ENCODE measurements around the gene APP. TPM values are rescaled to one million over a fixed set of nuclear protein-coding genes. Genes with fewer than 3 reads are reported as not detected.
A peak's percentile ranks its signal among the peaks of the same experiment; 100 is the strongest.

Gene APP
- total and polyA plus RNA-seq, 4 experiments from 2014 or later = 4.9 to 57.9 (median 34.2) TPM

- no peak overlapping the region for H3K4me3 ChIP-seq (ENCODE audit: low read length in 2 of 2)
- Mint-ChIP-seq H3K27ac (no peak overlapping the region), H3K4me3 (no peak overlapping the region), H3K27me3 (no peaks in the 10 kb centered on the region), H3K9me3 (no peaks in the 10 kb centered on the region), H3K36me3 (peaks cover 7 to 22% of the 10 kb centered on the region in 2 donors), H3K4me1 (no peaks in the 10 kb centered on the region)
- intact Hi-C loops (cut with micrococcal nuclease) = no loop called here
- no peak overlapping the region for H3K27ac ChIP-seq (ENCODE audit: low read depth, low read length)
- ChIA-PET CTCF (ENCODE audit: partially characterized antibody) (interaction anchor here (0.9 to 2.7 kb wide), 2 partner anchors 9 to 22 kb away, joined by 3 to 12 read pairs; no protein-coding TSS in a partner anchor), POLR2A (ENCODE audit: partially characterized antibody) (no interaction called here)
- H3K27me3 ChIP-seq (ENCODE audit: insufficient read depth, low read length) = no peaks in the 10 kb centered on the region
- H3K36me3 ChIP-seq (ENCODE audit: insufficient read depth, low read length) = no peaks in the 10 kb centered on the region
- no peaks in the 10 kb centered on the region for H3K4me1 ChIP-seq (ENCODE audit: insufficient read depth, low read length)
- no peaks in the 10 kb centered on the region for H3K9me3 ChIP-seq (ENCODE audit: control insufficient read depth in 1 of 2, low read length in 2 of 2)
- no peak for DNase-seq
These were observed 283.4 kb downstream of the APP start for GRCh38 chr21:25887166-25887565.

- POLR2A ChIA-PET (ENCODE audit: partially characterized antibody) = no interaction called here
These were observed 284.7 kb downstream of the APP start for GRCh38 chr21:25885880-25886279.

GRCh38 chr21:25885405-25885804, 285.2 kb downstream of the APP start:
- intact Hi-C loops (cut with micrococcal nuclease) = no loop called here
- no peak for DNase-seq
- ChIA-PET POLR2A (ENCODE audit: partially characterized antibody) (no interaction called here), CTCF (ENCODE audit: partially characterized antibody) (interaction anchor here (1.8 to 2.7 kb wide), 2 partner anchors 10 to 283 kb away, joined by 4 to 12 read pairs; no protein-coding TSS in a partner anchor)
- peak overlapping the region in 1 of 7 donors; percentile 3 for H3K27ac Mint-ChIP-seq
- H3K9me3 ChIP-seq (ENCODE audit: control insufficient read depth in 1 of 2, low read length in 2 of 2) = no peaks in the 10 kb centered on the region
- no peaks in the 10 kb centered on the region for H3K4me1 Mint-ChIP-seq
- H3K27me3 ChIP-seq (ENCODE audit: insufficient read depth, low read length) = no peaks in the 10 kb centered on the region
- H3K36me3 ChIP-seq (ENCODE audit: insufficient read depth, low read length) = no peaks in the 10 kb centered on the region
- no peaks in the 10 kb centered on the region for H3K4me1 ChIP-seq (ENCODE audit: insufficient read depth, low read length)
- no peak overlapping the region for H3K4me3 Mint-ChIP-seq
- H3K36me3 Mint-ChIP-seq = peaks cover 8 to 11% of the 10 kb centered on the region in 2 donors
- no peaks in the 10 kb centered on the region for H3K9me3 Mint-ChIP-seq
- H3K27me3 Mint-ChIP-seq = no peaks in the 10 kb centered on the region
- H3K4me3 ChIP-seq (ENCODE audit: low read length in 2 of 2) = no peak overlapping the region
- H3K27ac ChIP-seq (ENCODE audit: low read depth, low read length) = no peak overlapping the region

More at GRCh38 chr21:25885880-25886279, 284.7 kb downstream of the APP start:
- Histone ChIP-seq H3K4me3 (ENCODE audit: low read length in 2 of 2) (no peak overlapping the region), H3K36me3 (ENCODE audit: insufficient read depth, low read length) (no peaks in the 10 kb centered on the region), H3K27ac (ENCODE audit: low read depth, low read length) (no peak overlapping the region), H3K27me3 (ENCODE audit: insufficient read depth, low read length) (no peaks in the 10 kb centered on the region), H3K4me1 (ENCODE audit: insufficient read depth, low read length) (no peaks in the 10 kb centered on the region), H3K9me3 (ENCODE audit: control insufficient read depth in 1 of 2, low read length in 2 of 2) (no peaks in the 10 kb centered on the region)
- no peak overlapping the region for H3K4me3 Mint-ChIP-seq
- no peaks in the 10 kb centered on the region for H3K4me1 Mint-ChIP-seq
- H3K9me3 Mint-ChIP-seq = no peaks in the 10 kb centered on the region
- CTCF ChIA-PET (ENCODE audit: partially characterized antibody) = interaction anchor here (2.7 kb wide), 1 partner anchor 10 kb away, joined by 12 read pairs; no protein-coding TSS in a partner anchor
- no peak for DNase-seq
- peaks cover 7 to 13% of the 10 kb centered on the region in 2 donors for H3K36me3 Mint-ChIP-seq
- H3K27me3 Mint-ChIP-seq = no peaks in the 10 kb centered on the region
- peak overlapping the region in 1 of 7 donors; percentile 3 for H3K27ac Mint-ChIP-seq
- intact Hi-C loops (cut with micrococcal nuclease) = no loop called here

- no peaks in the 10 kb centered on the region for H3K9me3 ChIP-seq (ENCODE audit: control insufficient read depth in 1 of 2, low read length in 2 of 2)
- Mint-ChIP-seq H3K9me3 (no peaks in the 10 kb centered on the region), H3K4me1 (no peaks in the 10 kb centered on the region), H3K4me3 (no peak overlapping the region), H3K27me3 (no peaks in the 10 kb centered on the region), H3K27ac (no peak overlapping the region), H3K36me3 (peaks cover 8 to 11% of the 10 kb centered on the region in 2 donors)
- no peaks in the 10 kb centered on the region for H3K36me3 ChIP-seq (ENCODE audit: insufficient read depth, low read length)
- no peak overlapping the region for H3K4me3 ChIP-seq (ENCODE audit: low read length in 2 of 2)
- H3K27ac ChIP-seq (ENCODE audit: low read depth, low read length) = no peak overlapping the region
- H3K4me1 ChIP-seq (ENCODE audit: insufficient read depth, low read length) = no peaks in the 10 kb centered on the region
- ChIA-PET POLR2A (ENCODE audit: partially characterized antibody) (no interaction called here), CTCF (ENCODE audit: partially characterized antibody) (interaction anchor here (1.3 to 2.7 kb wide), 6 partner anchors 9 to 286 kb away, joined by 3 to 12 read pairs (median 5); partner anchors contain the start of gene APP)
- intact Hi-C loops (cut with micrococcal nuclease) = no loop called here
- no peaks in the 10 kb centered on the region for H3K27me3 ChIP-seq (ENCODE audit: insufficient read depth, low read length)
- DNase-seq = no peak
These were observed 286.3 kb downstream of the APP start for GRCh38 chr21:25884311-25884710.

GRCh38 chr21:25881524-25882376, 288.8 kb downstream of the APP start:
- no peaks in the 10 kb centered on the region for H3K27me3 ChIP-seq (ENCODE audit: insufficient read depth, low read length)
- no peak overlapping the region for H3K4me3 ChIP-seq (ENCODE audit: low read length in 2 of 2)
- DNase-seq = peak; percentile 42 to 56 (median 48)
- no peaks in the 10 kb centered on the region for H3K36me3 ChIP-seq (ENCODE audit: insufficient read depth, low read length)
- Mint-ChIP-seq H3K4me3 (no peak overlapping the region), H3K4me1 (no peaks in the 10 kb centered on the region), H3K27ac (no peak overlapping the region), H3K9me3 (no peaks in the 10 kb centered on the region), H3K27me3 (no peaks in the 10 kb centered on the region), H3K36me3 (peaks cover 0 to 3% of the 10 kb centered on the region in 2 donors)
- ChIA-PET POLR2A (ENCODE audit: partially characterized antibody) (no interaction called here), CTCF (ENCODE audit: partially characterized antibody) (interaction anchor here (1.0 to 2.6 kb wide), 12 partner anchors 12 to 836 kb away, joined by 3 to 9 read pairs (median 4); partner anchors contain the start of gene APP)
- H3K4me1 ChIP-seq (ENCODE audit: insufficient read depth, low read length) = no peaks in the 10 kb centered on the region
- H3K27ac ChIP-seq (ENCODE audit: low read depth, low read length) = no peak overlapping the region
- H3K9me3 ChIP-seq (ENCODE audit: control insufficient read depth in 1 of 2, low read length in 2 of 2) = no peaks in the 10 kb centered on the region
- intact Hi-C loops (cut with micrococcal nuclease) = loop anchor here (1.0 kb wide), 3 partner anchors 273 to 836 kb away; partner anchors contain the start of gene APP

- Mint-ChIP-seq H3K36me3 (peaks cover 0 to 2% of the 10 kb centered on the region in 2 donors), H3K27ac (no peak overlapping the region), H3K4me3 (no peak overlapping the region), H3K4me1 (no peaks in the 10 kb centered on the region), H3K27me3 (no peaks in the 10 kb centered on the region), H3K9me3 (no peaks in the 10 kb centered on the region)
- no peaks in the 10 kb centered on the region for H3K36me3 ChIP-seq (ENCODE audit: insufficient read depth, low read length)
- H3K4me3 ChIP-seq (ENCODE audit: low read length in 2 of 2) = no peak overlapping the region
- H3K4me1 ChIP-seq (ENCODE audit: insufficient read depth, low read length) = no peaks in the 10 kb centered on the region
- H3K27ac ChIP-seq (ENCODE audit: low read depth, low read length) = no peak overlapping the region
- no peak for DNase-seq
- intact Hi-C loops (cut with micrococcal nuclease) = no loop called here
- ChIA-PET CTCF (ENCODE audit: partially characterized antibody) (interaction anchor here (0.8 to 1.4 kb wide), 3 partner anchors 17 to 292 kb away, joined by 3 to 5 read pairs (median 3); no protein-coding TSS in a partner anchor), POLR2A (ENCODE audit: partially characterized antibody) (no interaction called here)
- no peaks in the 10 kb centered on the region for H3K27me3 ChIP-seq (ENCODE audit: insufficient read depth, low read length)
- no peaks in the 10 kb centered on the region for H3K9me3 ChIP-seq (ENCODE audit: control insufficient read depth in 1 of 2, low read length in 2 of 2)
These were observed 291.4 kb downstream of the APP start for GRCh38 chr21:25879203-25879602.

GRCh38 chr21:25878344-25878743, 292.2 kb downstream of the APP start:
- ChIA-PET POLR2A (ENCODE audit: partially characterized antibody) (no interaction called here), CTCF (ENCODE audit: partially characterized antibody) (no interaction called here)
- Mint-ChIP-seq H3K36me3 (peaks cover 0 to 2% of the 10 kb centered on the region in 2 donors), H3K27me3 (no peaks in the 10 kb centered on the region), H3K4me1 (no peaks in the 10 kb centered on the region), H3K27ac (no peak overlapping the region), H3K4me3 (no peak overlapping the region), H3K9me3 (no peaks in the 10 kb centered on the region)
- Histone ChIP-seq H3K27ac (ENCODE audit: low read depth, low read length) (no peak overlapping the region), H3K36me3 (ENCODE audit: insufficient read depth, low read length) (no peaks in the 10 kb centered on the region), H3K4me1 (ENCODE audit: insufficient read depth, low read length) (no peaks in the 10 kb centered on the region), H3K27me3 (ENCODE audit: insufficient read depth, low read length) (no peaks in the 10 kb centered on the region), H3K9me3 (ENCODE audit: control insufficient read depth in 1 of 2, low read length in 2 of 2) (no peaks in the 10 kb centered on the region), H3K4me3 (ENCODE audit: low read length in 2 of 2) (no peak overlapping the region)
- intact Hi-C loops (cut with micrococcal nuclease) = no loop called here
- DNase-seq = no peak
